Immature natural killer cell (primary cell): Measurements from ENCODE around the gene GPR32. TPM values are rescaled to one million over a fixed set of nuclear protein-coding genes. Genes with fewer than 3 reads are reported as not detected.
"Not testable (repeated sequence)": the region's sequence is repeated elsewhere in the genome, so short reads cannot be mapped to it uniquely, and the experiment has no call there.

Experiments
- DNase-seq, 3 donors: peaks; one replicate each; pipeline ENCODE4 v3.0.0; 2022; ENCODE audit warnings: mixed read lengths in 1 of 3
- H3K27ac Mint-ChIP-seq, 6 donors: one replicate each; pipeline ENCODE4 v1.8.0; 2020; ENCODE audit warnings: mixed read lengths in 6 of 6, mild to moderate bottlenecking in 5 of 6, inconsistent platforms in 4 of 6, moderate library complexity in 3 of 6
- H3K27me3 Mint-ChIP-seq, 3 donors: one replicate each; pipeline ENCODE4 v1.8.0; 2020 to 2021; ENCODE audit warnings: low read depth in 3 of 3, mild to moderate bottlenecking in 3 of 3, mixed read lengths in 3 of 3, moderate library complexity in 3 of 3, inconsistent platforms in 1 of 3
- H3K36me3 Mint-ChIP-seq, 3 donors: one replicate each; pipeline ENCODE4 v1.8.0; 2020; ENCODE audit warnings: mixed read lengths in 3 of 3, inconsistent platforms in 2 of 3, mild to moderate bottlenecking in 2 of 3
- H3K4me1 Mint-ChIP-seq, 2 donors: one replicate each; pipeline ENCODE4 v1.8.0; 2020; ENCODE audit warnings: inconsistent platforms in 2 of 2, mild to moderate bottlenecking in 2 of 2, mixed read lengths in 2 of 2, moderate library complexity in 1 of 2
- H3K4me3 Mint-ChIP-seq, 5 donors: one replicate each; pipeline ENCODE4 v1.8.0; 2020; ENCODE audit warnings: mild to moderate bottlenecking in 5 of 5, mixed read lengths in 5 of 5, inconsistent platforms in 3 of 5, moderate library complexity in 3 of 5
- H3K9me3 Mint-ChIP-seq, 6 donors: one replicate each; pipeline ENCODE4 v1.8.0; 2020; ENCODE audit warnings: mild to moderate bottlenecking in 6 of 6, mixed read lengths in 6 of 6, inconsistent platforms in 4 of 6, moderate library complexity in 3 of 6
- polyA plus RNA-seq, 3 donors: library from polyadenylated mRNA; unstranded; fragments of 300-500 nt; fragmentation: Illumina TruSeq; gene quantifications; one replicate each; pipeline ENCODE4 v1.2.3, GENCODE V29; 2021

GPR32 gene
- polyA plus RNA-seq, 3 donors from 2014 or later, result not detected

- Mint-ChIP-seq H3K4me3 (no peak overlapping the region), H3K27ac (no peak overlapping the region), H3K27me3 (peaks cover 1 to 34% (median 11%) of the 10 kb centered on the region in 3 donors)
Measured at GRCh38 chr19:50736338-50736737, 33.9 kb upstream of the GPR32 start.

GRCh38 chr19:50739132-50739913 lies 30.9 kb upstream of the GPR32 start:
- Mint-ChIP-seq H3K27me3 (peaks cover 1 to 25% (median 17%) of the 10 kb centered on the region in 3 donors), H3K9me3 (peaks cover 0 to 5% (median 0%) of the 10 kb centered on the region in 6 donors), H3K4me3 (no peak overlapping the region), H3K27ac (no peak overlapping the region), H3K4me1 (no peaks in the 10 kb centered on the region), H3K36me3 (no peaks in the 10 kb centered on the region)
- DNase-seq, result no peak

More at GRCh38 chr19:50736338-50736737, 33.9 kb upstream of the GPR32 start:
- DNase-seq, result no peak
- Mint-ChIP-seq H3K36me3 (no peaks in the 10 kb centered on the region), H3K4me1 (no peaks in the 10 kb centered on the region), H3K9me3 (peaks cover 0 to 5% (median 0%) of the 10 kb centered on the region in 6 donors)

GRCh38 chr19:50739914-50740426 lies 30.3 kb upstream of the GPR32 start:
- peaks cover 0 to 5% (median 0%) of the 10 kb centered on the region in 6 donors for H3K9me3 Mint-ChIP-seq
- no peak overlapping the region for H3K27ac Mint-ChIP-seq
- H3K36me3 Mint-ChIP-seq, result no peaks in the 10 kb centered on the region
- H3K4me1 Mint-ChIP-seq, result no peaks in the 10 kb centered on the region
- no peak overlapping the region for H3K4me3 Mint-ChIP-seq
- no peak for DNase-seq
- H3K27me3 Mint-ChIP-seq, result peaks cover 1 to 25% (median 20%) of the 10 kb centered on the region in 3 donors

- H3K9me3 Mint-ChIP-seq, result peaks cover 0 to 5% (median 0%) of the 10 kb centered on the region in 6 donors
- H3K27me3 Mint-ChIP-seq, result peaks cover 1 to 25% (median 19%) of the 10 kb centered on the region in 3 donors
- no peak for DNase-seq
- H3K27ac Mint-ChIP-seq, result no peak overlapping the region
- H3K4me3 Mint-ChIP-seq, result no peak overlapping the region
- H3K36me3 Mint-ChIP-seq, result no peaks in the 10 kb centered on the region
- no peaks in the 10 kb centered on the region for H3K4me1 Mint-ChIP-seq
Measured at GRCh38 chr19:50741179-50741933, 28.9 kb upstream of the GPR32 start.

GRCh38 chr19:50743537-50743936 lies 26.7 kb upstream of the GPR32 start:
- no peak for DNase-seq
- Mint-ChIP-seq H3K9me3 (peaks cover 0 to 5% (median 0%) of the 10 kb centered on the region in 6 donors), H3K27me3 (peaks cover 0 to 24% (median 13%) of the 10 kb centered on the region in 3 donors)

GRCh38 chr19:50745221-50745620 lies 25.0 kb upstream of the GPR32 start:
- Mint-ChIP-seq H3K27me3 (peaks cover 0 to 17% (median 11%) of the 10 kb centered on the region in 3 donors), H3K9me3 (no peaks in the 10 kb centered on the region), H3K4me1 (no peaks in the 10 kb centered on the region), H3K36me3 (no peaks in the 10 kb centered on the region), H3K27ac (no peak overlapping the region), H3K4me3 (no peak overlapping the region)
- no peak for DNase-seq

More at GRCh38 chr19:50743537-50743936, 26.7 kb upstream of the GPR32 start:
- Mint-ChIP-seq H3K4me3 (no peak overlapping the region), H3K4me1 (no peaks in the 10 kb centered on the region), H3K36me3 (no peaks in the 10 kb centered on the region), H3K27ac (no peak overlapping the region)

- not testable (repeated sequence) for H3K4me1 Mint-ChIP-seq, H3K27me3 Mint-ChIP-seq, H3K9me3 Mint-ChIP-seq, H3K27ac Mint-ChIP-seq, H3K36me3 Mint-ChIP-seq, H3K4me3 Mint-ChIP-seq, DNase-seq
Measured at GRCh38 chr19:50747141-50747540, 23.1 kb upstream of the GPR32 start.

- no peak for DNase-seq
- no peaks in the 10 kb centered on the region for H3K9me3 Mint-ChIP-seq
- H3K27me3 Mint-ChIP-seq, result peaks cover 0 to 11% (median 2%) of the 10 kb centered on the region in 3 donors
- no peak overlapping the region for H3K4me3 Mint-ChIP-seq
- no peaks in the 10 kb centered on the region for H3K36me3 Mint-ChIP-seq
- no peak overlapping the region for H3K27ac Mint-ChIP-seq
- no peaks in the 10 kb centered on the region for H3K4me1 Mint-ChIP-seq
Measured at GRCh38 chr19:50749490-50749889, 20.8 kb upstream of the GPR32 start.

- DNase-seq, result no peak
- no peaks in the 10 kb centered on the region for H3K36me3 Mint-ChIP-seq
- H3K4me3 Mint-ChIP-seq, result no peak overlapping the region
- no peak overlapping the region for H3K27ac Mint-ChIP-seq
- H3K4me1 Mint-ChIP-seq, result no peaks in the 10 kb centered on the region
- H3K27me3 Mint-ChIP-seq, result peaks cover 0 to 11% (median 0%) of the 10 kb centered on the region in 3 donors
- H3K9me3 Mint-ChIP-seq, result no peaks in the 10 kb centered on the region
Measured at GRCh38 chr19:50750010-50750409, 20.3 kb upstream of the GPR32 start.

- Mint-ChIP-seq H3K36me3 (no peaks in the 10 kb centered on the region), H3K4me3 (no peak overlapping the region), H3K27me3 (peaks cover 0 to 11% (median 0%) of the 10 kb centered on the region in 3 donors), H3K4me1 (no peaks in the 10 kb centered on the region), H3K27ac (no peak overlapping the region), H3K9me3 (peaks cover 0 to 2% (median 0%) of the 10 kb centered on the region in 6 donors)
- DNase-seq, result no peak
Measured at GRCh38 chr19:50753879-50754278, 16.4 kb upstream of the GPR32 start.

GRCh38 chr19:50756244-50756643 lies 14.0 kb upstream of the GPR32 start:
- not testable (repeated sequence) for H3K4me1 Mint-ChIP-seq, H3K36me3 Mint-ChIP-seq, DNase-seq, H3K27me3 Mint-ChIP-seq, H3K4me3 Mint-ChIP-seq, H3K9me3 Mint-ChIP-seq, H3K27ac Mint-ChIP-seq

GRCh38 chr19:50757624-50758023 lies 12.6 kb upstream of the GPR32 start:
- not testable (repeated sequence) for H3K36me3 Mint-ChIP-seq, DNase-seq, H3K4me3 Mint-ChIP-seq, H3K9me3 Mint-ChIP-seq, H3K27me3 Mint-ChIP-seq, H3K4me1 Mint-ChIP-seq, H3K27ac Mint-ChIP-seq

GRCh38 chr19:50759076-50759475 lies 11.2 kb upstream of the GPR32 start:
- not testable (repeated sequence) for H3K4me3 Mint-ChIP-seq, H3K36me3 Mint-ChIP-seq, H3K27ac Mint-ChIP-seq, H3K4me1 Mint-ChIP-seq, H3K9me3 Mint-ChIP-seq, DNase-seq
- H3K27me3 Mint-ChIP-seq, result peaks cover 0 to 11% (median 2%) of the 10 kb centered on the region in 3 donors

- Mint-ChIP-seq H3K27me3 (peaks cover under 1 to 13% (median 2%) of the 10 kb centered on the region in 3 donors), H3K4me3 (no peak overlapping the region)
- no peak for DNase-seq
Measured at GRCh38 chr19:50759886-50760285, 10.4 kb upstream of the GPR32 start.

More at GRCh38 chr19:50759886-50760285, 10.4 kb upstream of the GPR32 start:
- Mint-ChIP-seq H3K27ac (no peak overlapping the region), H3K9me3 (peaks cover 0 to 2% (median 0%) of the 10 kb centered on the region in 6 donors), H3K36me3 (no peaks in the 10 kb centered on the region), H3K4me1 (no peaks in the 10 kb centered on the region)
